ENCODE measurements around the gene COL18A1.
"Not testable (repeated sequence)": the region's sequence is repeated elsewhere in the genome, so short reads cannot be mapped to it uniquely, and the experiment has no call there.

- not testable (repeated sequence) for TF ChIP-seq ELK1 (IDR thresholded peaks at IDR 0.05; ENCODE audit: low read depth, low read length); USF2 (IDR thresholded peaks at IDR 0.05); CTCF (IDR thresholded peaks at IDR 0.05); EP300 (IDR thresholded peaks at IDR 0.05); POLR2A (IDR thresholded peaks at IDR 0.05; ENCODE audit: low read length); KDM1A (IDR thresholded peaks at IDR 0.05; ENCODE audit: low read depth); CEBPB (IDR thresholded peaks at IDR 0.05)
Measured at GRCh38 chr21:45527151-45527999, 122.4 kb downstream of the COL18A1 start.

All from A549 (cell line).